ENCODE results near the gene FUT7.

DNA sequence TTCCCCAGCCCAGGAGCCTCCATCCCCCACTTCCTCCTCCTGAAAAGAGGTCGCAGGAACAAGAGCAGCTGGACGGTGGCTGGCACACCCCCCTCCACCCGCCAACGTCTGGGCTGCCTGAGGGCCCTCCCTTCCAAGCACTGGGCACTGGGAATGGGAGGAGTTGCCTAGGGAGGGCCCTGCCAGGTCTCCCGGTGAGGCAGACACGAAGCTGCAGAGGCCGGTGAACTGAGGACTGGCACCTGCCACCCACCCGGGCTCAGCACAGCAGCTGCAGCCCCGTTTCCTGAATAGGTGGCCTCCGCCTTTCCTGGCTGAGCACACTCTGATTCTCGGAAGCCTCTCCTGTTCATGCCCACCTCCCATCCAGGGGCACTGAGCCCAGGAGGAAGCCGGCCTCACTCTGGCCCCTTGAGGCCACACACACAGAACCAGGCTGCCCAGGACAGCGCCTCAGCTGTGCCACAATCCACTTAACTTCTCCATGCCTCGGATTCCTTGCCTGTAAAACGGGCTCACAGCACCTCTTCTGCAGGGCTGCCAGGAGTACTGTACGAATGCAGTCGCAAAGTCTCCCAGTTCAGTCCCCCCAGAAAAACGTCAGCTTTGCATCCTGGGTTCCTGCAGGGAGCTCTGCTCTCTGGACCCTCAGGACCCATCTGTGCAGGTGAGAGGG is 12.8 kb upstream of the FUT7 start:
- TF ChIP-seq, protein P1, sequence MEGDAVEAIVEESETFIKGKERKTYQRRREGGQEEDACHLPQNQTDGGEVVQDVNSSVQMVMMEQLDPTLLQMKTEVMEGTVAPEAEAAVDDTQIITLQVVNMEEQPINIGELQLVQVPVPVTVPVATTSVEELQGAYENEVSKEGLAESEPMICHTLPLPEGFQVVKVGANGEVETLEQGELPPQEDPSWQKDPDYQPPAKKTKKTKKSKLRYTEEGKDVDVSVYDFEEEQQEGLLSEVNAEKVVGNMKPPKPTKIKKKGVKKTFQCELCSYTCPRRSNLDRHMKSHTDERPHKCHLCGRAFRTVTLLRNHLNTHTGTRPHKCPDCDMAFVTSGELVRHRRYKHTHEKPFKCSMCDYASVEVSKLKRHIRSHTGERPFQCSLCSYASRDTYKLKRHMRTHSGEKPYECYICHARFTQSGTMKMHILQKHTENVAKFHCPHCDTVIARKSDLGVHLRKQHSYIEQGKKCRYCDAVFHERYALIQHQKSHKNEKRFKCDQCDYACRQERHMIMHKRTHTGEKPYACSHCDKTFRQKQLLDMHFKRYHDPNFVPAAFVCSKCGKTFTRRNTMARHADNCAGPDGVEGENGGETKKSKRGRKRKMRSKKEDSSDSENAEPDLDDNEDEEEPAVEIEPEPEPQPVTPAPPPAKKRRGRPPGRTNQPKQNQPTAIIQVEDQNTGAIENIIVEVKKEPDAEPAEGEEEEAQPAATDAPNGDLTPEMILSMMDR (IDR thresholded peaks at IDR 0.05) = no peak
- TF ChIP-seq POLR2A (IDR thresholded peaks at IDR 0.05) = no peak
